HG03432 (cell line): ENCODE results near the gene GALNT14.
"Not testable (repeated sequence)": the region's sequence is repeated elsewhere in the genome, so short reads cannot be mapped to it uniquely, and the experiment has no call there.

ENCODE experiments used
- ATAC-seq: cut with Tn5 transposase; IDR thresholded peaks from one replicate; pipeline ENCODE4 v1.9.1; 2021; ENCODE audit warnings: mild to moderate bottlenecking, moderate library complexity; ENCODE audit not compliant: unreplicated experiment

Gene GALNT14

DNA sequence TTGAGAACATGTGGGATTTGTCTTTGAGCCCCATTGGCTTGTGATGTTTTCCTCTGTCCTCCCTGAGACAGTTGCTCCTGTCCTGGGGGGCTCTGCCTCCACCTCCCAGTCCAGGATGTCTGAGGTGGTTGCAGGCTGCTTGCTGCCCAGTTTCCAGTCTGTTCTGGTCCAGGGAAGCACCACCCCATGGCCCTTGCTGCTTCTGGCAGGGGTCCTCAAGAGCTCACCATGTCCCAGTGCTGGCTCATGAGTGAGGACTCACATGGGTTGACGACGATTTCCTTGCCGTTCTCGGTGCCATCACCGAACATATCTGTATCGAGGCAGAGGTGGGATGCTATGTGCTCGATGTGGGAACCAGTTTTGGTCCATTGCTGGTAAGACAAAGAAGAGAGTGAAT lies 227.6 kb downstream of the GALNT14 start:
- ATAC-seq, result no peak

DNA sequence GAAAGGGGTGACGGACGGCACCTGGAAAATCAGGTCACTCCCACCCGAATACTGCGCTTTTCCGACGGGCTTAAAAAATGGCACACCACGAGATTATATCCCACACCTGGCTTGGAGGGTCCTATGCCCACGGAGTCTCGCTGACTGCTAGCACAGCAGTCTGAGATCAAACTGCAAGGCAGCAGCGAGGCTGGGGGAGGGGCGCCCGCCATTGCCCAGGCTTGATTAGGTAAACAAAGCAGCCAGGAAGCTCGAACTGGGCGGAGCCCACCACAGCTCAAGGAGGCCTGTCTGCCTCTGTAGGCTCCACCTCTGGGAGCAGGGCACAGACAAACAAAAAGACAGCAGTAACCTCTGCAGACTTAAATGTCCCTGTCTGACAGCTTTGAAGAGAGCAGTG lies 233.8 kb downstream of the GALNT14 start:
- ATAC-seq, result not testable (repeated sequence)

DNA sequence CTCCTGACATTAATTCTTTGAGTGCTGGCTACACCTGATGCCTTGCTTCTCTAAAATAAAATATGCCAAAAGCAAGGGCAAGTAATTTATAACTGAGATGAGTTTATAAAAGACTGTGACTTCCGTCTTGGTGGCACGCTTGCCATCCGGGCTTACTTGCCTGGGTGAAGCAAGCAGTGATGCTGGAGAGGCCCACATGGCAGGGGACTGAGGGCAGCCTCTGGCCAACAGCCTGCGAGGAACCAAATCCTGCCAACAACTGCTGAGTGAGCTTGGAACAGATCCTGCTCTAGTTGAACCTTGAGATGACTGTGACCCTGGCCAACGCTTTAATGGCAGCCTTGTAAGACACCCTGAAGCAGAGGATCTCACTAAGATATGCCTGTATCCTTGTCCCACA lies 234.9 kb downstream of the GALNT14 start:
- no peak for ATAC-seq

DNA sequence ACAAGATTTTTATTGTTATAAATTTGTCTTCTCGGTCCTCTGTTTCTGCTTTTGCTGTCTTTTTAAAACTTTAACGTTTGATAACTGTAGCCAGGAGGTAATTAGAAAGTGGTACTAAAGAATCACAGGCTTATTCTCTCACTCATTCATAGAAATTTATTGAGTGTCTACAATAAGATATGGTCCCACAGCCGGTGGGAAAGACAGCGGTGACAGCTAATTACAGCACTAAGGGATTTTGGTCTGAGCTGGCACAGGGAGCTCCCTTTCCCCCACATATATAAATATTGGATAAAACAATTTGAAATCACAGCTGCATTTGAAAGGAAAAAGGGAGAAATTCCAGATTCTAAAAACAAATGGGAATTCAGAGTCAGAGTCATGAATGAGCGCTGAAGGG lies 237.9 kb downstream of the GALNT14 start:
- no peak for ATAC-seq

DNA sequence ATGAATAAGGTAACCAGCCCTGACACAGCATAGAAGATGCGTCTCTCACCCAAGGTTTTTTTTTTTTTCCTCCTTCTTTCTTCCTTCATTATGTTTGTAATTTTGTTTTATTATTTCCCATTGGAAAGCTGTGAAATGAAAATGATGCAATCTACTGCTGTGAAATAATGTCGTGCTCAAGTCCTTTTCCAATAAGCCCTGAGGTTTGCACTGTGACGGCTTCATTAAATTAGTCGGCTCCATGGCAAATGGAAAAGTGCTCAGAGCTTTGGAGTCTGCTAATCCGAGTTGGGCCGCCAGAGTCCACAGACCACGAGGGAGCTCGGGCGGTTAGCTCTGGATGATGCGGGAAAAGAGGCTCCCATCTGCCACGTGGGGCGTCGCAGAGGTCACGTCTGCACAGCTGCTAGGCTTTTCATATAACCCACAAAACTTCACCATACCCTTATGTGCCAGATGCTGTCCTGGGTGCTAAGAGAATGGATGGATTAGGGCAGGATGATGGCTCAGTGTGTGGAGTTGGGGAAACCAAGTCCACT lies 238.7 kb downstream of the GALNT14 start:
- ATAC-seq, result no peak

DNA sequence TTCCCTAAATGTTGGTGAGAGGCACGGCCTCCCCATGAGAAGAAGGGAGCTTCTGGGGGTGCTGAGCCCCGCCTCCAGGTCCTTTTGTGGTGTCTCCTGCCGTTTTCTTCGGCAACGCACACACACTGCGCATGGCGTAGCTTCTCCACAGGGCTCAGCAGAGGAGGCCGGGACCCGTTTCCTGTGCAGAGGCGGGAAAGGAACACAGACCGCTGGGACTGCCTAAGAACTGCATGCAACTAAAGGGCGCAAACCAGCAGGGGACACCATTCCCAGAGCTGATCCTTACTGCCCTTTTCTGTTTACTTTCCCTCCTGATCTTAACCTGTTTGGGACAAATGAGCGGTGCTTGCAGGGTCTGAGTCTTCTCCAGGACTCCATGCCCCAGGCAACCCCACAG lies 240.7 kb downstream of the GALNT14 start:
- no peak for ATAC-seq

DNA sequence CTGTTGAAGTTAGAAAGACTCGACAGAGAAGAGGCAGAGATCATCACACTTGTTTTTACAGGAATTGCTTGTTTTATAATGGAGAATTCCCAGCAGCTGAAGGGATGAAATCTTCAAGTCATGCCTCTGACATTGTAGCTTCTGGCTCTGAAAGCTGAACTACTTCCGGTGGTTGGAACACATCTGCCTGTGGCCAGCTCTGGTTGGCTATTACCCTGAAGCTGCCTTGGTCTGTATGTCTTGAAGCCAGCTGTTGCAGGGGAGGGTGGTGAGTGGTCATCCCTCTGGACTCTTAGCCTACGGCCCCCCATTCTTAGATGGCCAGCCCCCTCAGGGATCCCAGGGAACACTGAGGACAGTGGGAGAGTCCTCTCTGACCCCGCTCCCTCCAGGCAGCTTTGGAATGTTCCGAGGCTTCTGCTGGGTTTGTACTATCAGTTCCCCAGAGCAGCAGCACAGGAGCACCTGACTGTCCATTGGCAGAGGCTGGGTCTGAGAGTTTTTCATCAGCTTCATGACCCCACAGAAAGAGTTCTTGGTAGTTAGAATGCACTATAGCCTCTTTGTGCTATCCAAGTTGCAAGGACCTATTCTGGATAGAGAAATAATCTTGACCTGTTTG lies 243.6 kb downstream of the GALNT14 start:
- ATAC-seq, result no peak

DNA sequence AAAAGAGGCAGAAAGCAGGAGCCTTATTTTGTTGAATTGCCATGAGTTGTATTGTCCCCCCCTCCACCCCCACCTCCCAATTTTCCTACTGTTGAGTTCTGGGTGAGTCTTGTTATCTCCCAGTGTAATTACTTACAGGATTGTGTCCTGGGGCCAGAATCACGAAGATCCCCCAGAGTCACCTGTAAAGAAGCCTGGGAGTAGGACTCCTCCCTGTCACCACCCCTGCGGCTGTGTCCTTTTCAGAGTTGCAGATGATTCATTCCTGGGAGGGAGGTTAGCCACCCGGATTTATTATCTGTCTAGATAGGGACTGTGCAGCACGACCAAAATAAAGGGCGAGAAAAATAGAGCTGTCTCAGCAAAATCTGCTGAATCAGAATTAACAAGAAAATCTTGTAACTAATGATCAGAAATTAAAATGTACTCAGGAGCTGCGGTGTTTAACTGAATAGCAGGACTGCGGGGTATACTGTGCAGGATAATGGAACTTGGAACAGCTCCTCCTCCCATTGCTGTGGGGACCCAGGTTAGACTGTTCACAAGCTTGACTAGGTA lies 249.3 kb downstream of the GALNT14 start:
- no peak for ATAC-seq

DNA sequence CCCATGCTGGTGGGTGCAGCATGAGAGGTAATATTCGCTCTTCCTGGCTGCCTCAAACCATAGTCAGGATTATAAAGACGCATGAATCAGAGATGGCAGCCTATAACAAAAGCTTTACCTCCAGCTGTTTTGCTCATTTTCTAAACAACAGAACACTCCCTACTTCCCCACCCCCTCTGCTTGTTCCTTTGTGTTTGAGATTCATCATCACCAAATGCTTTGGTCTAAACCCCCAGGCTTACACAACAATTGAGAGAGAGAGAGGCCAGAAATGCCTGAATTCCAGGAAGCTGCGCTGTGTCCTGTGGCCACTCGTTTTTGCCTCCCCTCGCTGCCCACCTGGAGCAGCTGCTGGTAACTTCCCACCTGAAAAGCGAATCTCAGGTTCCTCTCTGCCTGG lies 252.2 kb downstream of the GALNT14 start:
- ATAC-seq, result no peak

DNA sequence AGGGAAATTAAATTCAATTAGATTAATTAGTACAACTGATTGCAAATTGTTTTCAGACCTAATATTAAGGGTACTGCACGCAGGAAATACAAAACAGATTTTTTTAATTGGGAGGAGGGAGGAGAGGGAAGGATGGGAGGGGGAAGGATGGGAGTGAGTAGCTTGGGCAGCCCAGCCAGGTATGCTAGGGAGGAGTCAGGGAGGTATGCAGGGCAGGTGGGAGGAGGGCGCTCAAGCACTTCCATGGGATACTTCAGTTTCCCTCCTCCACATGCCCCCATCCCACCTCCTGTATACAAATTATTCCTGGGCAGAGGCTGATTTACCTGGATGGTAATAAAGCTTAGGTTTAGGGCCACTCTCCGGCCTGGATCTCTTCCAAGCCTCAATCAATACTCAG lies 254.4 kb downstream of the GALNT14 start:
- ATAC-seq, result no peak

DNA sequence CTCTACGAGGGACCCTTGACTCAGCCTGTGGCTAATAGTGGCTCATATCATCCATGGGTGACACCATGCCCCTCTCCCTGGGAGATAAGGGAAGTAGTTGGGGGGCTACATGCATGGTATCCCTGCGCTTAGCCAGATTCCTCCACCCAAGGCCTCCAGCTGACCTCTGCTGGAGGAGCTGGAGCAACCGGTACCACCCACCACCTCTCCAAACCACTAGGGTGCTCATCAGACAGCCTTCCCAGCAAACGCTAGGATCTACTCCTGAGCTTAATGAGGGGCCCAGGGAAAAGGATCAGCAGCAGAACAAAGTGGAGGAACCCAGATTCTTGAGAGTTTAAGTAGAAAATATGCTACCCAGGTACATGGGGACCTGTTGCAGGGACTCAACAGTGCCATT lies 255.1 kb downstream of the GALNT14 start:
- ATAC-seq, result no peak

DNA sequence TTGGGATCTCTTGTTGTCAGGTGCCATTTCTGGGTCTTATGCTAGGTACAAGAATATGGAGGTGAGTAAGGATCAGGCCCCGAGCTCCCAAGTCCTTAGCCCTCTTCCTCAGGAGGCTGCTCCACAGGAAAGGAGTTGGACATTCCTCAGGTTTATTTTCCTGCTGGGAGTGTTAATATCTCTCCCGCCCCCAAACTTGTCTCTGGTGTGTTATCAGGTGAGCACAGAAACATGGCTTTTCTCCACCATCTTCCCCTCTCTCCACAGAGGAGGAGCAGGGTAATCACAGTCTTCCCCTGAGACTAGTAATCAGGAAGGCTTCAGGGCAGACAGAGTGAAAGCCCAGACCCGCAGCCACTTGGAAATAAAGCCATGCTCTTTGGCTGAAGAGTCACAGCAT lies 257.7 kb downstream of the GALNT14 start:
- no peak for ATAC-seq

DNA sequence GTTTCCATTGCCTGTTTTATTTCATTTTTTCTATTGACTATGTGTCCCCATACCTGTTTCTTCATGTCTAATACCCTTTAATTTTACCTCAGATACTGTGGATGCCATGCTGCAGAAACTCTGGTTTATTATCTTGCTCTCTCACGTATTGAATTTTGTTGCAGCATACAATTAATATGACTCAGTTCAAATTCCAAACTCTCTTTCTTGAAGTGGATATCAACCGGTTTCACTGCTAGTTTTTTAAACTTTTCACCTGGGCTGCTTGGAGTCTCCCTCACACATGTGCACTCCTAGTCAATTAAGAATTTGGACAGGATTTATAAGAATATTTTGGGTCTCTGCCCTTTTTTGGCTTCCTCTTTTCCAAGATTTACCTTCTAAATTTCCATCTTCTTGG lies 260.4 kb downstream of the GALNT14 start:
- no peak for ATAC-seq

DNA sequence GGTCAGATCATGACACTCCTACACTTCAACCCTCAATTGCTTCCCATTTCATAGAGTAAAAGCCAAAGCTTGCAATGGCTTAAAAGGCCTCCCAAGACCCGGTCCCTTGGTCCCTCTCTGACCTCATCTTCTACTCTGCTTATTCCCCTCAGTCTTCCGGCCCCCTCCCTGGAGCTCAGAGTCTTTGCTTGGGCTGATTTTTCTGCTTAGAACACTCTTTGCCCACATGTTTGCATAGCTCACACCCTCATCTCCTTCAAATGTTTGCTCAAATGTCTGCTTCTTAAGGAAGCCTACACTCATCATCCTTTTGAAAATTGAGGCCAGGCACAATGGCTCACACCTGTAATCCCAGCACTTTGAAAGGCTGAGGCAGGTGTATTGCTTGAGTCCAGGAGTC lies 265.4 kb downstream of the GALNT14 start:
- no peak for ATAC-seq

DNA sequence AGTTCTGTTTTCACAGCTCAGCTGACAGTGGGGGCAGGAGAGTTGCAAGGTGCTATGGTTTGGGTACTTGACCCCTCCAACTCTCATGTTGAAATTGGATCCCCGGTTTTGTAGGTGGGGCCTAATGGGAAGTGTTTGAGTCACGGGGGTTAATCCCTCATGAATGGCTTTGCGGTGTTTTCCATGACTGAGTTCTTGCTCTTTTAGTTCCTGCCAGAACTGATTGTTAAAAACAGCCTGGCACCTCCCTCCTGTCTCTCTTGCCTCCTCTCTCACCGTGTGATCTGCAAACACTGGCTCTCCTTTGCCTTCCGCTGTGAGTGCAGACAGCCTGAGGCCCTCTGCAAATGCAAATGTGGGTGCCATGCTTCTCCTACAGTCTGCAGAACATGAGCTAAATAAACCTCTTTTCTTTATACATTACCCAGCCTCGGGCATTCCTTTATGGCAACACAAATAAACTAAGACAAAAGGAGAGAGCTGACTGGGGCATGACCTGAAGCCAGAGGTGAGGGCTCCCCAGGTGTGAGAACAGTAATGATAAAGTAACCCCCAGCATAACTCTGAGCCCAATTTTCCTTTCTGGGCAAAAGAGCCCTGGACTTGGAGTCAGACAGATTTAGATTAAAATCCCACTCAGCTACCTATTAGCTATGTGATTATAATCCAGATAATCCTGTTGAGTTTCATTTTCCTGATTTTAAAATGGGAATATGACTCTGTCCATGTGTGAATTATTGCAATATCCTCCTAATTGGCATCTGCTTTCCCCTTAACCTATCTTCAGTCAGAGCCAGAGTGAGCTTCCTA lies 266.1 kb downstream of the GALNT14 start:
- ATAC-seq, result no peak

DNA sequence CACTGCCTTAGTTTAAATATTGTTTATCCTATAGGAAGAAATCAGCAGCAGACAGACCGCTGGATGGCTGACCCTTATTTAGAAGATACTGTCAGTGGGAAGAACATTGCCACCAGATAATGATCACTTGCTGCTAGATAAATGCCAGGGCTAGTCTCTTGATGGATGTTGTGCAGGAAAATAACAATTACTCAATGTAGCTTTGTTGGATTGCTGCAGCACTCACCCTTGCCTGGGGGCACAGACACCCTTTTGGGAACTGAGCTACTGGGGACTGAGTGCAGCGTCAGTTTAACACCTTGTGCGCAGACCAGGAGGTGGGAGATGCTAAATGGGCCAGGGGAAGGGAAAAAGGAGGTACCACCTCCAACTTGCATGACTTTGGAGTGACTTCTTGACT lies 266.8 kb downstream of the GALNT14 start:
- no peak for ATAC-seq

DNA sequence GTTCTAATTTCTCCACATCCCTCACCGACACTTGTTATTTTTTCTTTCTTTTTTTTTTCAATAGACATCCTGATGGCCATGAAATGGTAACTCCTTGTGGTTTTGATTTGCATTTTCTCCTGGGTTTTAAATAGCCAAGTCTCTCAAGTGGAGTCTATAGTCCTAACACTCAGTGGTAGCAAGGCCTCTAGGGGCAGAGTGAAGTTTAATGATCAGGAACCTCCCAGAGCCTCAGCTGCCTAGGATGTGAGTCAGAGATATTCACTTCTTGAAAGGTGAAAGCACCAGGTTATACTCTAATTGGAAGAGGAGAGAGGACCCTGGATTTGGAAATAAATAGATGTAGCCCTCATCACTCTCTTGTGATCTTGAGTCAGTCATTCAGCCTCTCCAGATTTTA lies 268.3 kb downstream of the GALNT14 start:
- ATAC-seq, result no peak

DNA sequence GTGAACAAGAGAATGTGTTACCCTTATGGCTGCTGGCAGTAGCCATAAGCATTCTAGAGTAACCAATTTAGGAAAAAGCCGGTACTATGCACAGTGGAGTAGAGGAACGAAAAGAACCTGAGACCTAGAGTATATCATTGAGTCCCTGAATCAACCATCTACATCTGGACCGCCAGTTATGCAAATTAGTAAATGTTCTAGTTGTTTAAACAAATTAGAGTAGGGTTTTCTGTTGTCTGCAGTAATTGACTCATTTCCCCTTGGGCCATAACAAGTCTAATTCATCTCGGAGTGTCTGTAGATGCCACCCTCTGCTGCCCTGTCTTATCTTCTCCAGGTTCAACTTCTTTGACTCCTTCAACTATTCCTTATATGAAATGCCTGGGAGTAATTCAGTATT lies 270.9 kb downstream of the GALNT14 start:
- no peak for ATAC-seq

DNA sequence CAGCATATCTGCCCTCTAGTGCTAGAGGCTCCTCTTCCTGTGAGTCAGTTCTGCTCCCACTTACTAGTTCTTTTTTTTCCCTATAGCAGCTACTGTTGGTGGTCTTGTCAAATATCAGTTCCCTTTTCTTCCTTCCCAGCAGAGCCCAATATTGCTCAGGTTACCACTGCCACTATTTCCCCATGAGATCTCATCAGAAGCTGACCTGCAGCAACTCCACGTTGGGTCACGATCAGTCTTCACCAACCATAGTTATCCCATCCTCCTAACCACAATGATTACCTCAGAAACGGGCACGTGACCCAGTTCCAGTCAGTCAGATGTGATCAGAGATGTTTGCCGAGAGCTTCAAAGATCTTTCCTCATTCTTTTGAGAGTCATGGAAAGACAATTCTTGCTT lies 271.3 kb downstream of the GALNT14 start:
- no peak for ATAC-seq

DNA sequence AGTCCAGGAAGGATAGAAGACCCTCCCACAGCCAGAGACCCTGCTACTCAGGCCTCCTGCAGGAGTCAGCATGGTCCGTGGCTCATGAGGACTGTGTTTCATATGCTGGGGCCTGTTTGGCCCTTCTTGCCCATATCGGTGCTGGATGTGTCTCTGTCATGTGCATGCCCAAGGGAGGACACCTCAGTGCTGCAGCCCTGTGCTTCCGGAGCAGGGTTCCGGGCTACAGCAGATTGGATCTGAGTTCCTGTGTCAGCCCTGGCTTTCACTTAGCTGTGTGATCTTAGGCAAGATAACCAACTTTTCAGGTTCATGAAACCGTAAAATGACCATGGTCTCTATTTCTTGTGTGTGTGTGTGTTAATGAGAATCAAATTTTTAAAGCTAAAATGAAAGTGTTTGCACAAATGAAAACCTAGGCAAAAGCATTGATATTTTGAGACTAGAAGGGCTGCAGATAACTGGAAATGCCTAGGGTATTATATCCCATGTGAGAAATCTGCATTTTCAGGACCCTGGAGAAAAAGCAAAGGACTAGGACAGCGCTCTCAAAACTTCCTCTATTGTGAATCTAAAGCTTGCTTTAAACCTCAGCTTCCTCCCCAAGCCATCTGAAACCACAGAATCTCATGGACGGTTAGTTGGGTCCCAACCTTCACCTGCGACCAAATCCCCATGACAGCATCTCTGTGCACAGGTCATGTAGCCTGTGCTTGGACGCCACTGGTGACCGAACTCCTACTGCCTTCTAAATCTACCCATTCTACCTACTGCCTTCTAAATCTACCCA lies 272.2 kb downstream of the GALNT14 start:
- ATAC-seq, result no peak

DNA sequence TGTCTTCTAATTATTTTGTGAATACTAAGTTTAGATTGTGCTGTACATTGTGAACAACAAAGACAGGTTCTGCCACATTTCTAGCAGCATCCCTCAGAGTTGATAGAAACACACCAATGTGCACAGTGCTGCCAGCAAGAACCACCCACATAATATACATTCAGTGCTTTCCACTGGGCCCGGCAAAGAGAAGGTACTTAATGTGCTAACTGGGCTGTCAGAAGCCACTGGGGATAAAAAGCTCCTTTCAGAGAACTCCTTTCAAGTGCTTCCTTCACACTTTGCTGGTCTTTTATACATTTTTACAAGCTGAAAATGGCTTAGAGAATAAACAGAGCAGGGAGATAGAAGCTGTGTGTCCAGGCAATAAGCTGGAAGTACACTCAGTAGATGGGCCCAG lies 273.0 kb downstream of the GALNT14 start:
- no peak for ATAC-seq
